Ammon's horn (tissue), 1 donor: Measurements from ENCODE around the gene SNPH.

Experiments
- DNase-seq: peaks from one replicate; pipeline ENCODE4 v3.0.0-alpha.2; 2016; ENCODE audit warnings: low spot score

SNPH gene

DNA sequence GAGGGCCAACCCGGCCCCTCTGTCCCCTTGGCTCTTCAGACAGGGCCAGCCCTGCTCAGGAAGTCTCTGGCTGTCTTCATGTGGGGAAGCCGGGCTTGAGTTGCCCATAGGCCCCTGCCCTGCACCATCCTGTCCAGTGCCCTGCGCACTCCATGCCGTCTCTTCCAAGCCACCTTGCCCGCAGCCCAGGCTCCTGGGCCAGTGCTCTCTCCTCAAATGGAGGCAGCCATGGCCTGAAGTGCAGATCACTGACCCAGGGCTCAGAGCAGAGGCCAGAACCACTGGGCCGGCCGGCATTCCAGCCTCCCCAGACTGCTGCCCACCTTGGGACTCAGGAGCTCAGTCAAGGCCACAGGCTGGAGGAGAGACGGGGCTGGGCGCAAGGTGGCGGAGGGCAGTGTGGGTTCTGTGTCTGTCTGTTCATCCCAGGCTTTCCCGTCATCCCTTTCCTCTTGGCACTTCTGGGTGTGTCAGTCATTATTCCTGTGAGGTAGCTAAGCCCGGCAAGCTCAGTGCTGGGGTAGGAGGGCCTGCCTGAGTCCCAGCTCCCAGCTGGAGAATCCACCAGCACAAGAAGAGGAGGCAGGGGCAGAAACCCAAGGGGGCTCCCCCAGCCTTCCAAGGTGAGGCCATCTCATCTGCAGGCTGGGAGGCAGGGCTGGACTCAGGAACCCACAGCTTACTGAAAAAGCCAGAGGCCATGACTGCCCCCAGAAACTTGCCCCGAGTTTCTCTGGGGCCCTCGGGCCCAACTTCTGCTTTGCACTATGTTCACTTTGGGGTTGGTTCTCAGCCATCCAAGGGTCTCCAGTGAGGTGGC is 40.4 kb downstream of the SNPH start:
- no peak for DNase-seq

DNA sequence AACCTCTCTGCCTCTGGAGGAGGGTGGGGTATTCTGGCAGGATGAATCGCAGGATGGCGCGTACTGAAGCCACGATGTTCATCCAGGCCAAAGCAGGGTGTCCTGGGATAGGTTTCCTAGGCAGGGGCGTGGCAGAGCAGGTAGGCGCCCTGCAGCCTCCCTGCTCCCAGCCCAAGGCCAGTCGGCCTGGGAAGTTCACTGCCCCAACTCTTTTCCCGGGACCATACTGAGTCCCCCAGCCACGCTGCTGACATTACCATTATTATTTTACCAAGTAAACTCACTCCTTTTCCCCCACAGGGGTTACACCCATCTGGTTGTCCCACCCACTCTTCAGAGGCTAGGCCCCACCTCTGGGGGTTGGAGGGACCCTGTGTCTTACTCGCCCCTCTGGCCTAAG is 41.1 kb downstream of the SNPH start:
- no peak for DNase-seq

GRCh38 chr20:1307571-1307971 is 41.5 kb downstream of the SNPH start:
- DNase-seq: no peak

GRCh38 chr20:1308067-1308701 is 42.1 kb downstream of the SNPH start:
- no peak for DNase-seq

- no peak for DNase-seq
Observed at GRCh38 chr20:1308702-1309095, 42.6 kb downstream of the SNPH start.

- DNase-seq: no peak
Observed at GRCh38 chr20:1309439-1309847, 43.3 kb downstream of the SNPH start.

- no peak for DNase-seq
Observed at GRCh38 chr20:1310071-1310470, 44.0 kb downstream of the SNPH start.

- DNase-seq: no peak
Observed at GRCh38 chr20:1310506-1311190, 44.6 kb downstream of the SNPH start.

- no peak for DNase-seq
Observed at GRCh38 chr20:1312308-1312707, 46.2 kb downstream of the SNPH start.

DNA sequence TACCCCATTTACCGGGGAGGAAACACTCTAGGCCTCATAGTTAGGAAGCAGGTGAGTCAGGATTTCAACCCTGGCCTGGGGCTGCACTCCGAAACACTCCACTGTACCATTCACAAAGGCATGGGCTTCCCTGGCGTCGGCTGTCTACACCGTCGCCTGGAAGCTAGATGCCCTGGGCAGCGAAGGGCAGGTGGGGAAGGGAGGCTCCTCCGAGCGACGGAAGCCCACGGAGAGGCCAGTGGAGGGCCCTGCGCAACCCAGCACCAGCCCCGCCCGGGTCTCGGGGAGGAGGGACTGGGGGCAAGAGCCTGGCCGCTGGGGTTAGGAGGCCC is 46.8 kb downstream of the SNPH start:
- DNase-seq: no peak

DNA sequence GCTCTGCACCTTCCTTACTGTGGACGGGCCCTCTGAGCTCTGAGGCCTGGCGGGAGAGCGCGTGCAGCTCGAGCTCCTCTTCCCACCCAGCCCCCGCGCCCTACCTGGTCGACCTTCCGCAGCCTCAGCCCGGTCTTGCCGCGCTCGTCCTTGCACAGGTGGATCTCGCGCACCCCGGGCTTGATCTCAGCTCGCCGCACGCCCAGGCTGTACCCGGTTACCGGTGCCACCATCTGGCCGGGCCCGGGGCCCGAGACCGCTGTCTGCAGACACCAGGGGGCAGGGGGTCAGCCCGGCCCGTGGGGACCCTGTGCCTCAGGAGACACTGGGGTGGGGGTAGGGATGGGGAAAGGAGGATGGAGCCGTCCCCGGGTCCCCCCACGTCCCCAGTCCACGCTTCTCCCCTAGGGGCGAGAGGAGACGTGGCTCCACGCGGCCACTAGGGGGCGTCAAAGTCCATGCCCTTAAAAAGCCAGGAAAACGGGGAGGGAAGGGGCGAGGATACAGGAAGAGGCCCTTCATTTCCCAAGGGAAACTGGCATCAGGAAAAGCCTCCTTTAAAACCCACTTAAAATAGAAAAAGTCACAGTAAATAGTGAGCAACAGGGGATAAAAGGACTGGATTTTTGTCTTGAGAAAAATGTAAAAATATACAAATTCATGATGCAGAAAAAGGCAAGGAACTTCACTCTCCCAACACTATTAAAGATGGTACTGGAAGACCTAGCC is 47.3 kb downstream of the SNPH start:
- peak; percentile 87 for DNase-seq

DNA sequence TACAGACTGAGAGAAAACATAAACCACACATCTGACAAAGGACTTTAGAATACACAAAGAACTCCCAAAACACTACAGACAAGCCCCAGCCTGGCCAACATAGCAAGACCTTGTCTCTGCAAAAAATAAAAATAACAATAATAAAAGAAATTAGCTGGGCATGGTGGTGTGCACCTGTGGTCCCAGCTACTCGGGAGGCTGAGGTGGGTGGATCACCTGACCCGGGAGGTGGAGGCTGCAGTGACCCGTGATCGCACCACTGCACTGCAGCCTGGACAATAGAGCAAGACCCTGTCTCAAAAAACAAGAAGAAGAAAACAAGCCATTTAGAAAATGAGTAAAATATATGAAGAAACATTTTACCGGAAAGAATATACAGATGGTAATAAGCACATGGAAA is 49.7 kb downstream of the SNPH start:
- DNase-seq: no peak

DNA sequence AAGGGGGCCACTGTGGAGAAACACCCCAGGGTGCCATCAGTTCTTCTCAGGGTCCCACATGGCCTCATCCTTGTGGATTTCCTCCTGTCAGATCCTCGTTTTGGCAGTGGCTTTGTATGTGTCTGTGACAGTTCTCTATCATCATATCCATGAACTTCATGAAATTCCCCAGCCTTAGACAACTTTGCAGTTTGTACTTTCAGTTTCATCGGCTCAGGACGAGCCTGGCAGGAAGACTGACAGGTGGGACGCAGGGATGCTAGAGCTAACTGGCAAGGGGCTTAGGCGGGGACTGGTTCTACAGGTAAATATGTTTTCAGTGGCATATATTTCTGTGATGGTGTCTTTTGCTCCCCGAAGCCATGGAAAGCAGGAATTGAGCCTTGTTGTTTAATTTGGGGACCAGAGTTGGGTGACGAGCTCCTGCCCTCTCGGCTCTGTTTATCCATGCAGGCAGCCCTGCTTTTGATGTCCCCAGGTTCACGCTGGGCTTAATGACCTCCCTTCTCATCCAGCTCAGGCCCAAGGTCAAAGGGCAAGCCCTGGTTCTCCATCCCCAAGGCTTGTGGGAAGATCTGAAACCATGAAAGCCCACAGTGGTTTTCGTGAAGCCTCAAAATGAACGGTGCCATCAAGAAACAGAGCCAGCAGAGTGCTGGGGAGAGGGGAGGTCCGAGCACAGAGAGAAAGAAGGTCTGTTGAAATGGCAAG is 51.6 kb downstream of the SNPH start:
- DNase-seq: no peak

DNA sequence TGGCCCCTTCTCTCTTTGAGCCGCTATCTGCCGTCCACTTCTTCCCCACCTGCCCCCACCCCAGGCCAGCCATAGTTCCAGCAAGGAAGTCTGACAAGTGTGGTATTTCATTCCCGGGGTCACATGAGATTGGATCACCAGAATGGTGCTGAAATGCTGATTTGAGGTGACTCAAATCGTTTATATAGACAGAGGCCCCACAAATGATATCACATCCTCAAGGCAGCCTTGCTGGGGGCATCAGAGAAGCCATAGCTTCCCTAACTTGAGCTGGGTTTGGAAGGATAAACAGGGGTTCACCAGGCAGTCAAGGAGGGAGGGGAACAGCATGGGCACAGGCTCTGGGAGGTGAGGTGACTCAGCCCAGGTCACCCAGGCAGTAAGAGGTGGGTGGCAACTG is 53.0 kb downstream of the SNPH start:
- no peak for DNase-seq

DNA sequence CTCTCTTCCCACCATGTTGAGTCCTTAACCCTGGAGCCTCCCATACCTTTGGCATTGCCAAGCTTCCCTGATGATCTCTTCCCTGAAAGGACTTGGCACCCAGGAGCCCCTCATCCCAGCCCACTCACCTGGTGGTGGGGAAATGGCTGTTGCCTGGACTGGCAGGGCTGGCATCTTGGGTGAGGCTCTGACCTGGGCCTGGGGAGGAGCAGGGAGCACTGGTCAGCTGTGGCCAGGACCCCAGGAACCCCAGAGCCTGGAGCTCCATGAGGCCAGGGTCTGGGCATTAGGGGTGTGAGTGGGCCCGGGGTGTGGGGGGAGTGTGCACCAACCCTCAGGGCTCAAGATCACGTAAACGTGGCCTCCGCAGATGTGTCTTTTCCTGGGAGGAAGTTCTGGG is 53.4 kb downstream of the SNPH start:
- no peak for DNase-seq

- DNase-seq: no peak
Observed at GRCh38 chr20:1320016-1320415, 53.9 kb downstream of the SNPH start.

DNA sequence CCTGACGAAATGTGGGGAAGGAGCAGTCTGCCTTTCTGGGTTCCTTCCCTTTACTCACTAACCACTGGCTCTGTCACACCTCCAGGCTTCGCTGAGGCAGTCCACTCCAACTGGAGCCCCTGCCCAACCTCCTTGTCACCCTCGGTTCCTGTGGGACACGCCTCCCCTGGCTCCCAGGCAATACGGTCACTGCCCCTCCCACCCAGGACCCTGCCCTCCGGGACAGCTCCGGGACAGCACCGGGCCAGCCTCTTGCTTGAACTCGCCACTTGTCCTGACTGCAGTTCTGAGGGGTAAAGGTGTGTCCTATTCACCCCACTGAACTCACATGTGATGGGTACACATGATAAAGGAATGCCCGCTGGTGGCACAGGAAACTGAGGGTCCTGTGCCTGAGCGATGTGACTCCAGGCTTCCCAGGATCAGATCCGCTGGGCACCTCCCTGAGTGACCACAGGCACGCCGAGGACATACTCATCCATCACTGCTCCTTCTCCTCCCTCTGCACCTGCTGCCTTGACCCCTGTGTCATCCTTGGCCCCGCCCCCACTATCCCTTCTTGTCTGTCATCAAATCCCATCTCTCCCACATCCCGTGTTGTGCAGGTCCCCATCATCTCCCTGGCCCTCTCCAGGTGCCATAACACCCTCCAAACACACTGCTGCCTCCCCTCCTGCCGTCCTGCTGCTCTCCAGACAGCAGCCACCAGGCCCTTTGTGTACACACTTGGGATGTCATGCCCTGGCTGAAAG is 55.0 kb downstream of the SNPH start:
- no peak for DNase-seq

GRCh38 chr20:1321654-1321939 is 55.5 kb downstream of the SNPH start:
- DNase-seq: no peak

- peak; percentile 68 for DNase-seq
Observed at GRCh38 chr20:1322511-1323245, 56.6 kb downstream of the SNPH start.

DNA sequence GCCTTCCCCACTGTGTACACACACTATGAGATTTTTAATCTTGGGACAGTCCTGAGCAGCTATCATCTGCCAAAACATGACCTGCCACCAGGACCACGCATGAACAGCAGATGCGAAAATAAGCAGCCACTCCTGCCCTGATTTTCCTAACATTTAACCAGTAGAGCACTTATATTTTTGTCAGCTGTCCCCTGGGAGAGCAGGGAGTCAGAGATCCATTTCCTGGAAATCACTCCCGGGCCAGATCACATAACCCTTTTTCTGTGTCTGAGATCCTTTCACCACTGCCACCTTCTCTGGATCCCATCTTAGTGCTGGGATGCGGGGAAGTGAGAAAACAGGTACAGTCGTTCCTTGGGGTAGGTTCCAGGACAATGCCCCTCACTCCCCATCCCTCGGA is 57.2 kb downstream of the SNPH start:
- no peak for DNase-seq
